ENCODE measurements around the gene CENPVL1.
"Not testable (repeated sequence)": the region's sequence is repeated elsewhere in the genome, so short reads cannot be mapped to it uniquely, and the experiment has no call there.

CENPVL1 gene

DNA sequence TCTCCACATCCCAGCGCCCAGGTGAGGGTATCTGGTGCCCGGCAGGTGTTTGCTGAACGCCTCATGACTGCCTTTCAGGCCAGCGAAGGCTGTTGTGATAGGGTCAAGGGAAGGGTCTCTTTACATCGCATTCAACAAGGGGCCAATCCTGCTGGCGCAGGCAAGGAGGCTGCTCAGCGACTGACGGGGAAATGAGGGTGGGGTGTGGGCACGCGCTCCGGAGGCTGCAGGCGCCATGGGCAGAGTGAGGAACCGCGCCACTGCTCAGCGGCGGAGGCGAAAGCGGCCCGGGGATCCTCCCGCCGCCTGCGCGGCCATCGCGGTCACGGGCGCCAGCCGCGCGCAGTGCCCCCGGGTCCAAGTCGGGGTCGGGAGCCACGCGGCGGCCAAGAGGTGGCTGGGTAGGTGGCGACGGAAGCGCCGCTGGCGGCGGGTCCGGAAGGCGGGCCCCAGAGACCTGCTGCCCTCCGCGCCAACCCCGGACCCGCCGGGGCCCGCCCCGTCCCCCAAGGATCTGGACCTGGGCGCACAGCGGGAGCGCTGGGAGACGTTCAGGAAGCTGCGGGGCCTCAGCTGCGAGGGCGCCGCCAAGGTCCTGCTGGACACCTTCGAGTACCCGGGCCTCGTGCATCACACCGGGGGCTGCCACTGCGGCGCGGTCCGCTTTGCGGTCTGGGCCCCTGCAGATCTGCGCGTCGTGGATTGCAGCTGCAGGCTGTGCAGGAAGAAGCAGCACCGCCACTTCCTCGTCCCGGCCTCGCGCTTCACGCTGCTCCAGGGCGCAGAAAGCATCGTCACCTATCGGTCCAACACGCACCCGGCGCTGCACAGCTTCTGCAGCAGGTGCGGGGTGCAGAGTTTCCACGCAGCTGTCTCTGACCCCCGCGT lies at the start of gene CENPVL1:
Gene CENPVL1, plus strand, starts transcription at position 236 of the 888 bp plus-strand sequence. Its CDS starts 0 bp downstream, at position 236.
- H3K27me3 Mint-ChIP-seq; H3K4me3 Mint-ChIP-seq; H3K27ac Mint-ChIP-seq; H3K36me3 Mint-ChIP-seq (ENCODE audit: low read depth); DNase-seq; H3K4me1 Mint-ChIP-seq (ENCODE audit: low read depth); H3K9me3 Mint-ChIP-seq: not testable (repeated sequence)

GRCh38 chrX:51665981-51666380 lies 44.3 kb upstream of the CENPVL1 start:
- H3K27me3 Mint-ChIP-seq: peaks cover 58% of the 10 kb centered on the region
- no peak for DNase-seq
- no peaks in the 10 kb centered on the region for H3K36me3 Mint-ChIP-seq (ENCODE audit: low read depth)
- H3K27ac Mint-ChIP-seq: no peak overlapping the region
- no peaks in the 10 kb centered on the region for H3K9me3 Mint-ChIP-seq
- no peak overlapping the region for H3K4me3 Mint-ChIP-seq
- H3K4me1 Mint-ChIP-seq (ENCODE audit: low read depth): peaks cover 2% of the 10 kb centered on the region

- H3K36me3 Mint-ChIP-seq (ENCODE audit: low read depth); H3K27me3 Mint-ChIP-seq; H3K4me1 Mint-ChIP-seq (ENCODE audit: low read depth); H3K9me3 Mint-ChIP-seq; H3K27ac Mint-ChIP-seq; H3K4me3 Mint-ChIP-seq; DNase-seq: not testable (repeated sequence)
These were observed 30.5 kb upstream of the CENPVL1 start for GRCh38 chrX:51679689-51680433.

GRCh38 chrX:51681808-51682719 lies 28.2 kb upstream of the CENPVL1 start:
- not testable (repeated sequence) for H3K27me3 Mint-ChIP-seq; H3K4me3 Mint-ChIP-seq; H3K27ac Mint-ChIP-seq; H3K4me1 Mint-ChIP-seq (ENCODE audit: low read depth); H3K9me3 Mint-ChIP-seq; H3K36me3 Mint-ChIP-seq (ENCODE audit: low read depth); DNase-seq

GRCh38 chrX:51682720-51683062 lies 27.6 kb upstream of the CENPVL1 start, which contains the start of gene CENPVL2:
Gene CENPVL2, minus strand, starts transcription at chrX:51682831. Its CDS starts 0 bp downstream, at chrX:51682831.
- not testable (repeated sequence) for H3K4me1 Mint-ChIP-seq (ENCODE audit: low read depth); H3K36me3 Mint-ChIP-seq (ENCODE audit: low read depth); DNase-seq; H3K4me3 Mint-ChIP-seq; H3K27me3 Mint-ChIP-seq; H3K27ac Mint-ChIP-seq; H3K9me3 Mint-ChIP-seq

DNA sequence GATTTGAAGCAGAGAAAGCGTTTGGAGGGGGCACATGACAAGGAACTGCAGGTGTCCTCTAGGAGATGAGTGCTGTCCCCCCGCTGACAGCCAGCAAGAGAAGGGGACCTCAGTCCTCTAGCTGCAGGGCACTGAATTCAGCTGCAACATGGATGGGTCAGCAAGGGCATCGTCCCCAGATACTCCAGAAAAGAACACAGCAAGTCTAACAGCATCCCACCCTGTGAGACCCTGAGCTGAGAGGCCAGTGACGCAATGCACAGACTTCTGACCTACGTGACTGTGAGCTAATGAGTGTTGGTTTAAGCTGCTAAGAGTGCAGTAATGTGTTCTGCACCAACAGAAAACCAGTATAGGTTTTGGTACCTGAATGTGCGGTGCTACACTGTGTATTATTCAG lies 16.1 kb upstream of the CENPVL1 start:
- Mint-ChIP-seq H3K4me3 (no peak overlapping the region), H3K27me3 (peaks cover 58% of the 10 kb centered on the region), H3K27ac (no peak overlapping the region), H3K9me3 (no peaks in the 10 kb centered on the region), H3K36me3 (ENCODE audit: low read depth) (no peaks in the 10 kb centered on the region), H3K4me1 (ENCODE audit: low read depth) (no peaks in the 10 kb centered on the region)
- no peak for DNase-seq

GRCh38 chrX:51697397-51697796 lies 12.9 kb upstream of the CENPVL1 start:
- no peaks in the 10 kb centered on the region for H3K9me3 Mint-ChIP-seq
- peaks cover 68% of the 10 kb centered on the region for H3K27me3 Mint-ChIP-seq
- no peaks in the 10 kb centered on the region for H3K36me3 Mint-ChIP-seq (ENCODE audit: low read depth)
- no peak overlapping the region for H3K4me3 Mint-ChIP-seq
- H3K4me1 Mint-ChIP-seq (ENCODE audit: low read depth): no peaks in the 10 kb centered on the region
- H3K27ac Mint-ChIP-seq: no peak overlapping the region
- DNase-seq: no peak

- not testable (repeated sequence) for H3K4me1 Mint-ChIP-seq (ENCODE audit: low read depth); H3K27ac Mint-ChIP-seq; H3K36me3 Mint-ChIP-seq (ENCODE audit: low read depth); H3K27me3 Mint-ChIP-seq; H3K9me3 Mint-ChIP-seq; DNase-seq; H3K4me3 Mint-ChIP-seq
These were observed 2.8 kb downstream of the CENPVL1 start for GRCh38 chrX:51712943-51713647.

- Mint-ChIP-seq H3K4me1 (ENCODE audit: low read depth) (no peaks in the 10 kb centered on the region), H3K36me3 (ENCODE audit: low read depth) (no peaks in the 10 kb centered on the region), H3K27me3 (peaks cover 52% of the 10 kb centered on the region), H3K9me3 (no peaks in the 10 kb centered on the region), H3K4me3 (no peak overlapping the region), H3K27ac (no peak overlapping the region)
- no peak for DNase-seq
These were observed 17.9 kb downstream of the CENPVL1 start for GRCh38 chrX:51728202-51728601.

- H3K27me3 Mint-ChIP-seq: peaks cover 59% of the 10 kb centered on the region
- H3K27ac Mint-ChIP-seq: no peak overlapping the region
These were observed 26.8 kb downstream of the CENPVL1 start for GRCh38 chrX:51737091-51737490.

DNA sequence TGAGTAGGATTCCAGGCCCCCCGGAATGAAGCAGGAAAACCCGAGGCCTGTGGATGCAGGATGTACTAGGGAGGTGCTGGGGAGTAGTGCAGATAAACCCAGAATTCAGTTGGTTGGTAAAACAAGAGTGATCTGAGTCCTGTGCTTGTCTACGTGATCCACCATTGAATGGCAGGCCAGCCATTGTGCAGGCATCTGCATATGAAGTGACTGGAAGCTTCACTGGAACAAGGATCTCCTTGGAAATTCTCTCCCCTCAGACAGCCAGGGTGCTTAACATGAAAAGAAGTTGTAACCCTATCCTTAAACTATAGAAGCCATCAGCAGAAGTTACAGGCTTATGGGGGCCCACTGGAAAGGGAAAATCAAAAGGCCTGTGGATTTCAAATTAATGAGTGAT lies 32.3 kb downstream of the CENPVL1 start:
- Mint-ChIP-seq H3K27ac (no peak overlapping the region), H3K27me3 (peaks cover 45% of the 10 kb centered on the region), H3K4me3 (no peak overlapping the region), H3K9me3 (peaks cover 7% of the 10 kb centered on the region), H3K4me1 (ENCODE audit: low read depth) (peaks cover 22% of the 10 kb centered on the region), H3K36me3 (ENCODE audit: low read depth) (peaks cover 38% of the 10 kb centered on the region)
- no peak for DNase-seq

More at GRCh38 chrX:51737091-51737490, 26.8 kb downstream of the CENPVL1 start:
- no peaks in the 10 kb centered on the region for H3K4me1 Mint-ChIP-seq (ENCODE audit: low read depth)
- H3K4me3 Mint-ChIP-seq: no peak overlapping the region
- no peak for DNase-seq
- H3K9me3 Mint-ChIP-seq: no peaks in the 10 kb centered on the region
- H3K36me3 Mint-ChIP-seq (ENCODE audit: low read depth): no peaks in the 10 kb centered on the region

DNA sequence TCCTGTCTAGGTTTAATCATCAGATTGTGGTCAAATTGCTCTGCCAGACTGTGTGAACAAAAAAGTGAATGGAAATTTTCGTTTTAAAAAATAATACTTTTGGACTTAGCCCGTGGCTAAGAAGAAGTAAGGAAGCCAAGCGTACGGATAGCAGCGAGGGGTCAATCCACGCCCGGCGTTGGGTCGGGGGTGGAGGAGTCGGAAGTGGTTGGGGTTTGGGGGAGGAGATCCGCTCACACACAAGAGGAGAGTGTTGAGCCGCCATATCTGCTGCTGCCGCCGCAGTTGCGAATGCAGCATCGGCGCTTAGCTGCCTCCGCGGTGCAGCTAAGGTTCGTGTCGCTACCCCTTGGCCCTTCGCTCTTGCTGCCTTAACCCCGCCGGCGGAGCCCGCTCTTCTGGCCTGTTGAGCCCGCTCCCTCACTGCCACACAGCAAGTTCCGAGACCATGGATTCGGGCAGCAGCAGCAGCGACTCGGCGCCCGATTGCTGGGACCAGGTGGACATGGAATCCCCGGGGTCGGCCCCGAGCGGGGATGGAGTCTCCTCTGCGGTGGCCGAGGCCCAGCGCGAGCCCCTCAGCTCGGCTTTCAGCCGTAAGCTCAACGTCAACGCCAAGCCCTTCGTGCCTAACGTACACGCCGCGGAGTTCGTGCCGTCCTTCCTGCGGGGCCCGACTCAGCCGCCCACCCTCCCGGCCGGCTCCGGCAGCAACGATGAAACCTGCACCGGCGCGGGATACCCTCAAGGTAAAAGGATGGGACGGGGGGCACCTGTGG lies 33.1 kb downstream of the CENPVL1 start, which contains the start of gene GSPT2:
Gene GSPT2, plus strand, starts transcription at position 264 of the 779 bp plus-strand sequence. Its CDS starts 185 bp downstream, at position 449.
- H3K4me3 Mint-ChIP-seq: peak within 1 kb of the TSS; percentile 82
- peaks cover 37% of the 10 kb centered on the region for H3K27me3 Mint-ChIP-seq
- H3K4me1 Mint-ChIP-seq (ENCODE audit: low read depth): peaks cover 22% of the 10 kb centered on the region
- peaks cover 38% of the 10 kb centered on the region for H3K36me3 Mint-ChIP-seq (ENCODE audit: low read depth)
- H3K27ac Mint-ChIP-seq: peak within 1 kb of the TSS; percentile 76
- peaks cover 7% of the 10 kb centered on the region for H3K9me3 Mint-ChIP-seq
- DNase-seq: peak; percentile 73

GRCh38 chrX:51747671-51748070 lies 37.4 kb downstream of the CENPVL1 start:
- no peak for DNase-seq
- Mint-ChIP-seq H3K9me3 (peaks cover 7% of the 10 kb centered on the region), H3K27ac (no peak overlapping the region), H3K36me3 (ENCODE audit: low read depth) (peaks cover 38% of the 10 kb centered on the region), H3K27me3 (peaks cover 45% of the 10 kb centered on the region), H3K4me3 (no peak overlapping the region), H3K4me1 (ENCODE audit: low read depth) (peaks cover 21% of the 10 kb centered on the region)
